HUES6 (cell line): ENCODE measurements around the gene CADPS.

Experiments used
- H3K27ac ChIP-seq: 2 replicates; pipeline ENCODE4 v1.7.0; 2013; ENCODE audit warnings: low read depth, mild to moderate bottlenecking, low read length, inconsistent platforms
- H3K27me3 ChIP-seq: 2 replicates; pipeline ENCODE4 v1.6.1; 2013; ENCODE audit warnings: low read length; ENCODE audit not compliant: control insufficient read depth, insufficient read depth
- H3K36me3 ChIP-seq: 2 replicates; pipeline ENCODE4 v1.6.1; 2013; ENCODE audit warnings: low read length; ENCODE audit not compliant: control insufficient read depth, insufficient read depth
- H3K4me1 ChIP-seq: 2 replicates; pipeline ENCODE4 v1.6.1; 2013; ENCODE audit warnings: low read length; ENCODE audit not compliant: control insufficient read depth, insufficient read depth
- H3K4me3 ChIP-seq: 2 replicates; pipeline ENCODE4 v1.5.1; 2013; ENCODE audit warnings: low read depth, low read length
- H3K9ac ChIP-seq: one replicate; pipeline ENCODE4 v1.6.1; 2013; ENCODE audit warnings: mild to moderate bottlenecking, low read length
- H3K9me3 ChIP-seq: 2 replicates; pipeline ENCODE4 v1.6.1; 2013; ENCODE audit warnings: low read depth, low read length; ENCODE audit not compliant: control insufficient read depth, insufficient read depth

Gene CADPS

GRCh38 chr3:62873761-62874710 is 1.2 kb downstream of the CADPS start:
- Histone ChIP-seq H3K4me1 (peaks cover 10% of the 10 kb centered on the region), H3K27ac (peak overlapping the region; percentile 73; the same call in 1 of the 2 replicates), H3K9ac (peak overlapping the region; percentile 92)

GRCh38 chr3:62873451-62873760 is 1.8 kb downstream of the CADPS start:
- Histone ChIP-seq H3K27ac (no peak overlapping the region), H3K4me3 (peak overlapping the region; percentile 79), H3K4me1 (peaks cover 10% of the 10 kb centered on the region), H3K36me3 (no peaks in the 10 kb centered on the region), H3K9me3 (no peaks in the 10 kb centered on the region), H3K27me3 (peaks cover 6% of the 10 kb centered on the region; the same call in 1 of the 2 replicates), H3K9ac (peak overlapping the region; percentile 92)

More at GRCh38 chr3:62873761-62874710, 1.2 kb downstream of the CADPS start:
- peaks cover 6% of the 10 kb centered on the region; the same call in 1 of the 2 replicates for H3K27me3 ChIP-seq
- H3K36me3 ChIP-seq = no peaks in the 10 kb centered on the region
- peak overlapping the region; percentile 79 for H3K4me3 ChIP-seq
- no peaks in the 10 kb centered on the region for H3K9me3 ChIP-seq

GRCh38 chr3:62872318-62872717 is 2.9 kb downstream of the CADPS start:
- Histone ChIP-seq H3K9me3 (no peaks in the 10 kb centered on the region), H3K27me3 (peaks cover 6% of the 10 kb centered on the region; the same call in 1 of the 2 replicates), H3K9ac (no peak overlapping the region), H3K36me3 (no peaks in the 10 kb centered on the region), H3K4me1 (peaks cover 10% of the 10 kb centered on the region), H3K27ac (no peak overlapping the region), H3K4me3 (no peak overlapping the region)

- Histone ChIP-seq H3K27me3 (peaks cover 3% of the 10 kb centered on the region; the same call in 1 of the 2 replicates), H3K4me1 (peaks cover 10% of the 10 kb centered on the region), H3K9ac (no peak overlapping the region), H3K36me3 (no peaks in the 10 kb centered on the region), H3K27ac (no peak overlapping the region), H3K9me3 (no peaks in the 10 kb centered on the region), H3K4me3 (no peak overlapping the region)
Observed at GRCh38 chr3:62870321-62870720, 4.9 kb downstream of the CADPS start.

GRCh38 chr3:62863648-62864047 is 11.6 kb downstream of the CADPS start:
- Histone ChIP-seq H3K9ac (no peak overlapping the region), H3K4me3 (no peak overlapping the region), H3K9me3 (no peaks in the 10 kb centered on the region), H3K4me1 (peaks cover 12% of the 10 kb centered on the region; the same call in 1 of the 2 replicates), H3K27ac (no peak overlapping the region), H3K36me3 (no peaks in the 10 kb centered on the region), H3K27me3 (no peaks in the 10 kb centered on the region)

GRCh38 chr3:62859203-62859791 is 15.9 kb downstream of the CADPS start:
- Histone ChIP-seq H3K9me3 (no peaks in the 10 kb centered on the region), H3K4me3 (no peak overlapping the region), H3K27me3 (no peaks in the 10 kb centered on the region), H3K36me3 (no peaks in the 10 kb centered on the region), H3K27ac (no peak overlapping the region), H3K9ac (no peak overlapping the region), H3K4me1 (peaks cover 18% of the 10 kb centered on the region; the same call in 1 of the 2 replicates)

GRCh38 chr3:62845996-62846395 is 29.2 kb downstream of the CADPS start:
- H3K9ac ChIP-seq = no peak overlapping the region
- H3K36me3 ChIP-seq = no peaks in the 10 kb centered on the region
- no peaks in the 10 kb centered on the region for H3K9me3 ChIP-seq
- no peak overlapping the region for H3K4me3 ChIP-seq
- H3K4me1 ChIP-seq = no peaks in the 10 kb centered on the region
- H3K27ac ChIP-seq = no peak overlapping the region
- no peaks in the 10 kb centered on the region for H3K27me3 ChIP-seq

GRCh38 chr3:62843508-62843907 is 31.7 kb downstream of the CADPS start:
- no peaks in the 10 kb centered on the region for H3K27me3 ChIP-seq
- no peak overlapping the region for H3K9ac ChIP-seq
- H3K9me3 ChIP-seq = no peaks in the 10 kb centered on the region
- H3K36me3 ChIP-seq = no peaks in the 10 kb centered on the region
- no peak overlapping the region for H3K27ac ChIP-seq
- H3K4me3 ChIP-seq = no peak overlapping the region
- H3K4me1 ChIP-seq = no peaks in the 10 kb centered on the region

- no peaks in the 10 kb centered on the region for H3K9me3 ChIP-seq
- H3K4me1 ChIP-seq = no peaks in the 10 kb centered on the region
- no peak overlapping the region for H3K27ac ChIP-seq
- no peaks in the 10 kb centered on the region for H3K27me3 ChIP-seq
- H3K36me3 ChIP-seq = no peaks in the 10 kb centered on the region
- no peak overlapping the region for H3K9ac ChIP-seq
- no peak overlapping the region for H3K4me3 ChIP-seq
Observed at GRCh38 chr3:62839748-62840147, 35.5 kb downstream of the CADPS start.

- Histone ChIP-seq H3K27ac (no peak overlapping the region), H3K9ac (no peak overlapping the region), H3K36me3 (no peaks in the 10 kb centered on the region), H3K9me3 (no peaks in the 10 kb centered on the region), H3K4me3 (no peak overlapping the region), H3K4me1 (no peaks in the 10 kb centered on the region), H3K27me3 (no peaks in the 10 kb centered on the region)
Observed at GRCh38 chr3:62837145-62837787, 38.0 kb downstream of the CADPS start.
